Limb (tissue), 2 donors: ENCODE results near the gene TNFAIP8.

Experiments used
- DNase-seq, 2 donors: peaks; one replicate each; pipeline ENCODE4 v3.0.0-alpha.2; 2016; ENCODE audit errors: extremely low spot score in 2 of 2

The TNFAIP8 gene

GRCh38 chr5:119328753-119329602 is 26.8 kb upstream of the TNFAIP8 start:
- no peak for DNase-seq

GRCh38 chr5:119329666-119330065 is 26.2 kb upstream of the TNFAIP8 start:
- DNase-seq = no peak

- no peak for DNase-seq
Measured at GRCh38 chr5:119330367-119331183, 25.2 kb upstream of the TNFAIP8 start.

GRCh38 chr5:119331566-119332095 is 24.2 kb upstream of the TNFAIP8 start:
- no peak for DNase-seq

- DNase-seq = no peak
Measured at GRCh38 chr5:119332208-119332607, 23.6 kb upstream of the TNFAIP8 start.

GRCh38 chr5:119332978-119333401 is 22.8 kb upstream of the TNFAIP8 start:
- DNase-seq = no peak

- DNase-seq = no peak
Measured at GRCh38 chr5:119333421-119333851, 22.4 kb upstream of the TNFAIP8 start.

- no peak for DNase-seq
Measured at GRCh38 chr5:119335261-119335677, 20.6 kb upstream of the TNFAIP8 start.

GRCh38 chr5:119336262-119336661 is 19.6 kb upstream of the TNFAIP8 start:
- DNase-seq = no peak

GRCh38 chr5:119336845-119337580 is 18.8 kb upstream of the TNFAIP8 start:
- DNase-seq = no peak

- DNase-seq = no peak
Measured at GRCh38 chr5:119338326-119338946, 17.4 kb upstream of the TNFAIP8 start.

- DNase-seq = no peak
Measured at GRCh38 chr5:119339344-119339743, 16.5 kb upstream of the TNFAIP8 start.

- no peak for DNase-seq
Measured at GRCh38 chr5:119339965-119340364, 15.9 kb upstream of the TNFAIP8 start.

GRCh38 chr5:119340597-119341218 is 15.1 kb upstream of the TNFAIP8 start:
- no peak for DNase-seq

GRCh38 chr5:119341452-119342349 is 14.1 kb upstream of the TNFAIP8 start:
- DNase-seq = no peak

- no peak for DNase-seq
Measured at GRCh38 chr5:119342406-119342805, 13.4 kb upstream of the TNFAIP8 start.

- DNase-seq = no peak
Measured at GRCh38 chr5:119343052-119343451, 12.8 kb upstream of the TNFAIP8 start.

- DNase-seq = no peak
Measured at GRCh38 chr5:119343766-119344165, 12.1 kb upstream of the TNFAIP8 start.

GRCh38 chr5:119344231-119344630 is 11.6 kb upstream of the TNFAIP8 start:
- no peak for DNase-seq

GRCh38 chr5:119345861-119346260 is 10.0 kb upstream of the TNFAIP8 start:
- no peak for DNase-seq
